Mesothelial cell of epicardium (in vitro differentiated cells): Measurements from ENCODE around the gene NAIF1. TPM values are rescaled to one million over a fixed set of nuclear protein-coding genes. Genes with fewer than 3 reads are reported as not detected.

Source experiments
- DNase-seq, 2 experiments: peaks; one replicate each; pipeline ENCODE4 v3.0.0; 2021; ENCODE audit warnings: low spot score in 2 of 2; ENCODE audit not compliant: unreplicated experiment in 2 of 2
- H3K27ac Mint-ChIP-seq: 2 replicates; pipeline ENCODE4 v1.8.0; 2021; ENCODE audit warnings: mixed read lengths
- H3K27me3 Mint-ChIP-seq: 2 replicates; pipeline ENCODE4 v1.8.0; 2021; ENCODE audit warnings: low read depth, mixed read lengths
- H3K36me3 Mint-ChIP-seq: 2 replicates; pipeline ENCODE4 v1.8.0; 2021; ENCODE audit warnings: mixed read lengths
- H3K4me1 Mint-ChIP-seq: 2 replicates; pipeline ENCODE4 v1.8.0; 2021; ENCODE audit warnings: mixed read lengths
- H3K4me3 Mint-ChIP-seq: 2 replicates; pipeline ENCODE4 v1.8.0; 2021; ENCODE audit warnings: mild to moderate bottlenecking, moderate library complexity, mixed read lengths
- H3K9me3 Mint-ChIP-seq: 2 replicates; pipeline ENCODE4 v1.8.0; 2021; ENCODE audit warnings: mixed read lengths
- total RNA-seq: library from RNA; stranded (reverse); gene quantifications from 3 replicates; pipeline ENCODE4 v1.2.1, GENCODE V29; 2021
- TF ChIP-seq, protein P1 (sequence below): fragments of 200-600 bp; sonication (generic); IDR thresholded peaks from one replicate; pipeline ENCODE4 v1.5.0; 2021; ENCODE audit warnings: antibody characterized with exemption; ENCODE audit not compliant: unreplicated experiment

NAIF1 gene
- total RNA-seq, 1 donor from 2014 or later, result 9.2 TPM

- H3K36me3 Mint-ChIP-seq, result peaks cover 29% of the 10 kb centered on the region
- DNase-seq, result no peak
- H3K9me3 Mint-ChIP-seq, result no peaks in the 10 kb centered on the region
- H3K4me1 Mint-ChIP-seq, result peaks cover 31% of the 10 kb centered on the region
- H3K27ac Mint-ChIP-seq, result no peak overlapping the region
- TF ChIP-seq, protein P1, sequence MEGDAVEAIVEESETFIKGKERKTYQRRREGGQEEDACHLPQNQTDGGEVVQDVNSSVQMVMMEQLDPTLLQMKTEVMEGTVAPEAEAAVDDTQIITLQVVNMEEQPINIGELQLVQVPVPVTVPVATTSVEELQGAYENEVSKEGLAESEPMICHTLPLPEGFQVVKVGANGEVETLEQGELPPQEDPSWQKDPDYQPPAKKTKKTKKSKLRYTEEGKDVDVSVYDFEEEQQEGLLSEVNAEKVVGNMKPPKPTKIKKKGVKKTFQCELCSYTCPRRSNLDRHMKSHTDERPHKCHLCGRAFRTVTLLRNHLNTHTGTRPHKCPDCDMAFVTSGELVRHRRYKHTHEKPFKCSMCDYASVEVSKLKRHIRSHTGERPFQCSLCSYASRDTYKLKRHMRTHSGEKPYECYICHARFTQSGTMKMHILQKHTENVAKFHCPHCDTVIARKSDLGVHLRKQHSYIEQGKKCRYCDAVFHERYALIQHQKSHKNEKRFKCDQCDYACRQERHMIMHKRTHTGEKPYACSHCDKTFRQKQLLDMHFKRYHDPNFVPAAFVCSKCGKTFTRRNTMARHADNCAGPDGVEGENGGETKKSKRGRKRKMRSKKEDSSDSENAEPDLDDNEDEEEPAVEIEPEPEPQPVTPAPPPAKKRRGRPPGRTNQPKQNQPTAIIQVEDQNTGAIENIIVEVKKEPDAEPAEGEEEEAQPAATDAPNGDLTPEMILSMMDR, result no peak
- H3K4me3 Mint-ChIP-seq, result no peak overlapping the region
- H3K27me3 Mint-ChIP-seq, result no peaks in the 10 kb centered on the region
Observed at GRCh38 chr9:128102861-128103588, 35.9 kb upstream of the NAIF1 start.

GRCh38 chr9:128102196-128102595 is 35.1 kb upstream of the NAIF1 start:
- H3K27me3 Mint-ChIP-seq, result no peaks in the 10 kb centered on the region
- peaks cover 28% of the 10 kb centered on the region for H3K36me3 Mint-ChIP-seq
- no peaks in the 10 kb centered on the region for H3K9me3 Mint-ChIP-seq
- H3K4me1 Mint-ChIP-seq, result peaks cover 34% of the 10 kb centered on the region
- no peak for DNase-seq
- H3K4me3 Mint-ChIP-seq, result no peak overlapping the region
- H3K27ac Mint-ChIP-seq, result no peak overlapping the region
- TF ChIP-seq, protein P1, result no peak

- H3K36me3 Mint-ChIP-seq, result peaks cover 25% of the 10 kb centered on the region
- TF ChIP-seq, protein P1, result no peak
- H3K27me3 Mint-ChIP-seq, result no peaks in the 10 kb centered on the region
- DNase-seq, result no peak
- H3K4me1 Mint-ChIP-seq, result peaks cover 38% of the 10 kb centered on the region
- H3K4me3 Mint-ChIP-seq, result no peak overlapping the region
- H3K9me3 Mint-ChIP-seq, result no peaks in the 10 kb centered on the region
- H3K27ac Mint-ChIP-seq, result no peak overlapping the region
Observed at GRCh38 chr9:128101690-128102089, 34.6 kb upstream of the NAIF1 start.

DNA sequence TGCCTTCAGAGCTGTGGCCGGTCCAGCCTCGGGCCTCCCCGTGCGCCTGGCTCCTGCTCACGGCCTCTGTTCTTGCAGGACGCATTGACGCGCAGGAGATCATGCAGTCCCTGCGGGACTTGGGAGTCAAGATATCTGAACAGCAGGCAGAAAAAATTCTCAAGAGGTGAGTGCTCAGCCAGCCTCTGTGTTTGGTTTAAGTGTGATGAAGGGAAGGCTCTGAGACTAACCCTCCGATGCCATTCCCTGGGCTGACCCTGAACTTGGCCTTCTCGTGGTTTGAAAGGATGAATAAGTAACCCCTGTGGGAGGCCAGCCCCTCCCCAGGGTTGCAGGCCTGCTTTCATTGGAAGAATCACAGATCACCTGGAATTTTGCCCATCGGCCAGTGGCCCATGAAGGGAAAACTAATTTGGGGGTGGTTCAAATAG is 34.1 kb upstream of the NAIF1 start:
- Mint-ChIP-seq H3K4me1 (peaks cover 41% of the 10 kb centered on the region), H3K27me3 (no peaks in the 10 kb centered on the region), H3K9me3 (no peaks in the 10 kb centered on the region), H3K36me3 (peaks cover 23% of the 10 kb centered on the region), H3K27ac (peak overlapping the region; percentile 100), H3K4me3 (no peak overlapping the region)
- TF ChIP-seq, protein P1, result no peak
- DNase-seq, result no peak

DNA sequence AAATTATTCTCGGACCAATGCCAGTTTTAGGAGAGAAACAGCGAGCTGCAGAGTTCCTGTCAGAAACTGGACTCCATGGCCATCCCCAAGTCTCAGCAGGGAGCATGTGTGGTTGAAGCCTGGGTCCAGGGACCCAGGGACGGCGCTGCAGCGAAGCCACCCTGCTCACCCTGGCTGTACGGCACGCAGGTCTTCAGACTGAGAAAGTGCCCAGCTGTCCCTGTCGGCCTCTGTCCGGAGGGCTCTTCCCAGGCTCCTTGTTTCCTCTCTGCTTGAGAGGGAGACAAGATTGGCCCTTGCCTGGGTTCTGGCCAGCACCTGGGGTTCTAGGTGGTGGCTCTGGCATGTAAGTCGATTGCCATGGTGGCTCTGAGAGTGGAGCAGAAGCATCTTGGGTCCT is 33.5 kb upstream of the NAIF1 start:
- TF ChIP-seq, protein P1, result no peak
- Mint-ChIP-seq H3K27me3 (no peaks in the 10 kb centered on the region), H3K4me1 (peaks cover 41% of the 10 kb centered on the region), H3K9me3 (no peaks in the 10 kb centered on the region), H3K36me3 (peaks cover 23% of the 10 kb centered on the region), H3K27ac (peak overlapping the region; percentile 100), H3K4me3 (peak overlapping the region; percentile 4)
- DNase-seq, result no peak
